Spleen (tissue), 11 donors: ENCODE data around the gene SLC13A5. TPM values are rescaled to one million over a fixed set of nuclear protein-coding genes. Genes with fewer than 3 reads are reported as not detected.

ENCODE experiments used
- DNase-seq: peaks from one replicate; pipeline ENCODE4 v3.0.0-alpha.2; 2020
- H3K27ac ChIP-seq, 8 donors: fragments of 200-600 bp; sonication (generic) in 7 of 8; 1 replicate in 4 of 8; 2 replicates in 4 of 8; pipeline versions ENCODE4 v1.5.0 to v1.8.0; 2016 to 2021; ENCODE audit warnings: inconsistent platforms in 4 of 8, mild to moderate bottlenecking in 4 of 8, moderate library complexity in 1 of 8
- H3K27me3 ChIP-seq, 7 donors: fragments of 200-600 bp; sonication (generic) in 6 of 7; replicated peaks in 1 of 7; 1 replicate in 4 of 7; 2 replicates in 3 of 7; pipeline versions ENCODE4 v1.5.0 to v1.8.0; 2016 to 2021; ENCODE audit warnings: inconsistent platforms in 3 of 7, mild to moderate bottlenecking in 1 of 7
- H3K36me3 ChIP-seq, 6 donors: fragments of 200-600 bp; sonication (generic) in 5 of 6; 1 replicate in 4 of 6; 2 replicates in 2 of 6; pipeline versions ENCODE4 v1.5.0 to v1.8.0; 2016 to 2021; ENCODE audit warnings: inconsistent platforms in 2 of 6
- H3K4me1 ChIP-seq, 6 donors: fragments of 200-600 bp; sonication (generic) in 5 of 6; 1 replicate in 3 of 6; 2 replicates in 3 of 6; pipeline versions ENCODE4 v1.5.0 to v1.8.0; 2016 to 2021; ENCODE audit warnings: inconsistent platforms in 3 of 6
- H3K4me3 ChIP-seq, 8 donors: fragments of 200-600 bp; sonication (generic) in 7 of 8; 1 replicate in 4 of 8; 2 replicates in 4 of 8; pipeline versions ENCODE4 v1.5.0 to v1.8.0; 2016 to 2021; ENCODE audit warnings: inconsistent platforms in 4 of 8, mild to moderate bottlenecking in 4 of 8, moderate library complexity in 2 of 8
- H3K9me3 ChIP-seq, 8 donors: fragments of 200-600 bp; sonication (generic) in 7 of 8; 1 replicate in 4 of 8; 2 replicates in 4 of 8; pipeline versions ENCODE4 v1.5.0 to v1.8.0; 2016 to 2021; ENCODE audit warnings: inconsistent platforms in 4 of 8
- CTCF ChIP-seq, 11 experiments: fragments of 200-600 bp in 7 of 11; fragments of 450-650 bp in 4 of 11; sonication (generic) in 4 of 11; IDR thresholded peaks in 8 of 11; conservative IDR thresholded peaks in 3 of 11; 1 replicate in 7 of 11; 2 replicates in 4 of 11; pipeline versions ENCODE4 v1.4.0 to v1.8.0; 2016 to 2021; ENCODE audit warnings: antibody characterized with exemption in 11 of 11, inconsistent platforms in 4 of 11, mild to moderate bottlenecking in 1 of 11
- POLR2A ChIP-seq, 3 donors: fragments of 450-650 bp; IDR thresholded peaks; one replicate each; pipeline ENCODE4 v1.5.1; 2017; ENCODE audit warnings: antibody characterized with exemption in 3 of 3, mild to moderate bottlenecking in 1 of 3
- POLR2AphosphoS5 ChIP-seq, 3 donors: sonication (generic); formaldehyde crosslinking; IDR thresholded peaks; one replicate each; pipeline ENCODE4 v1.5.1; 2017; ENCODE audit warnings: antibody characterized with exemption in 3 of 3
- WGBS, 5 donors: extraction: QIAGEN DNeasy Blood & Tissue Kit in 3 of 5; methylation state at CpG; one replicate each; pipeline versions ENCODE4 v1.1.5 to v1.1.7; 2013 to 2018; 5-methylcytosine and 5-hydroxymethylcytosine counted together
- intact Hi-C: fragments of 100-400 bp; cut with DNase I; formaldehyde crosslinking; loops from one replicate; pipeline ENCODE4 v1.15.0; 2023; ENCODE audit warnings: low total_unique reads
- polyA plus RNA-seq, 3 donors: library from polyadenylated mRNA; stranded (reverse); fragments of 200-250 nt; gene quantifications; one replicate each; pipeline ENCODE4 v1.2.1, GENCODE V29; 2013
- total RNA-seq, 7 donors: library from RNA; depleted of rRNA in 3 of 7; stranded (reverse); fragments of >200 nt in 3 of 7; fragmentation: NEBNext Ultra II Directional in 4 of 7; extraction: Animal tissue kit (Norgen Biotek cat#: 25700) in 4 of 7; gene quantifications; one replicate each; pipeline versions ENCODE4 v1.1.0 to v1.2.1, GENCODE V29; 2016 to 2021
- donor health status: healthy with polysubstance abuse.
- donor health status: DM: no; HTN: no; CAD: no; lungs with moderate emphysema.
- donor health status: DM: no; HTN: no; CAD: no.
- donor health status: Bipolar disorder and iron deficiency.
- donor health status: healthy.
- donor health status: DM: no; HTN: no; CAD: no.
- donor health status: DM: yes; HTN: yes; CAD: no.

Gene SLC13A5
- total and polyA plus RNA-seq, 10 donors = 1.0 to 18.4 (median 5.4) TPM

- intact Hi-C loops = no loop called here
- H3K4me3 ChIP-seq = peak overlapping the region; percentile 64 to 92 (median 82)
- H3K4me1 ChIP-seq = peaks cover 24 to 88% (median 69%) of the 10 kb centered on the region in 6 donors
- H3K9me3 ChIP-seq = no peaks in the 10 kb centered on the region
- peaks cover 0 to 41% (median 6%) of the 10 kb centered on the region in 7 donors for H3K27me3 ChIP-seq
- H3K36me3 ChIP-seq = peaks cover 0 to 28% (median 11%) of the 10 kb centered on the region in 6 donors
- TF ChIP-seq POLR2A (IDR thresholded peaks at IDR 0.05) (no peak), POLR2AphosphoS5 (IDR thresholded peaks at IDR 0.05) (no peak), CTCF (IDR thresholded peaks at IDR 0.05 in 8 of 11, conservative IDR thresholded peaks at IDR 0.05 in 3 of 11) (peak in 1 of 11 experiments; percentile 3)
- peak; percentile 92 for DNase-seq
- 4 to 14% (median 6%) methylated on average over 13 to 47 of the region's 47 CpGs for WGBS, 5 donors
- peak overlapping the region; percentile 82 to 93 (median 90) for H3K27ac ChIP-seq
Observed at GRCh38 chr17:6651919-6652452, 61.2 kb downstream of the SLC13A5 start.

GRCh38 chr17:6651354-6651918 lies 61.7 kb downstream of the SLC13A5 start, which contains the start of the genes C17orf100 and MED31:
TSS of gene C17orf100 (plus strand) at chr17:6651762. CDS start at chr17:6651914, 152 bp downstream.
TSS of gene MED31 (minus strand) at chr17:6651605. CDS start at chr17:6651528, 77 bp downstream.
- 0 to 2% (median 1%) methylated on average over 12 to 35 of the region's 35 CpGs for WGBS, 5 donors
- H3K4me1 ChIP-seq = peaks cover 24 to 91% (median 69%) of the 10 kb centered on the region in 6 donors
- peak within 1 kb of the TSS; percentile 64 to 92 (median 82) for H3K4me3 ChIP-seq
- DNase-seq = peak; percentile 99
- peak within 1 kb of the TSS; percentile 82 to 93 (median 90) for H3K27ac ChIP-seq
- peaks cover 0 to 37% (median 6%) of the 10 kb centered on the region in 7 donors for H3K27me3 ChIP-seq
- TF ChIP-seq POLR2AphosphoS5 (IDR thresholded peaks at IDR 0.05) (peak; percentile 93 to 95 (median 94)), CTCF (IDR thresholded peaks at IDR 0.05 in 8 of 11, conservative IDR thresholded peaks at IDR 0.05 in 3 of 11) (peak in 3 of 11 experiments; percentile 8 to 26 (median 24)), POLR2A (IDR thresholded peaks at IDR 0.05) (peak; percentile 21 to 34 (median 26))
- H3K36me3 ChIP-seq = peaks cover 0 to 34% (median 11%) of the 10 kb centered on the region in 6 donors
- intact Hi-C loops = no loop called here
- H3K9me3 ChIP-seq = no peaks in the 10 kb centered on the region

GRCh38 chr17:6648181-6648580 lies 65.0 kb downstream of the SLC13A5 start:
- Histone ChIP-seq H3K36me3 (peaks cover 0 to 66% (median 34%) of the 10 kb centered on the region in 6 donors), H3K9me3 (no peaks in the 10 kb centered on the region), H3K4me3 (no peak overlapping the region), H3K4me1 (peaks cover 22 to 88% (median 52%) of the 10 kb centered on the region in 6 donors), H3K27me3 (peaks cover 0 to 9% (median 0%) of the 10 kb centered on the region in 7 donors), H3K27ac (no peak overlapping the region)
- no peak for DNase-seq
- TF ChIP-seq POLR2A (IDR thresholded peaks at IDR 0.05) = no peak
- TF ChIP-seq CTCF (IDR thresholded peaks at IDR 0.05 in 8 of 11, conservative IDR thresholded peaks at IDR 0.05 in 3 of 11) = peak in 7 of 11 experiments; percentile 14 to 41 (median 39)
- no peak for TF ChIP-seq POLR2AphosphoS5 (IDR thresholded peaks at IDR 0.05)
- intact Hi-C loops = loop anchor here (5.0 kb wide), 1 partner anchor 176 kb away; no protein-coding TSS in a partner anchor
